Caco-2 (cell line): ENCODE measurements around the gene TENM4. TPM values are rescaled to one million over a fixed set of nuclear protein-coding genes. Genes with fewer than 3 reads are reported as not detected.

Experiments used
- BruUV-seq: library from RNA; stranded (reverse); fragments of 400-500 nt; replicated peaks from 2 replicates; lab custom pipeline; 2021; lab: Mats Ljungman, UMichigan
- CTCF ChIA-PET: fragments of 300-600 bp; sonication (Branson Sonifier 250); formaldehyde crosslinking; loops from one replicate; lab custom pipeline; 2022; ENCODE audit warnings: antibody characterized with exemption; lab: Charles Lee
- POLR2A ChIA-PET: fragments of 300-600 bp; sonication (Branson Sonifier 250); formaldehyde crosslinking; loops from one replicate; lab custom pipeline; 2022; ENCODE audit warnings: antibody characterized with exemption; lab: Charles Lee
- DNase-seq, 2 experiments: peaks; one replicate each; pipeline versions ENCODE4 v3.0.0 to v3.0.0-alpha.2; 2020 to 2022
- H3K27me3 ChIP-seq: replicated peaks from 2 replicates; pipeline ENCODE4 v1.6.0; 2011; ENCODE audit warnings: low read length; ENCODE audit not compliant: control insufficient read depth, insufficient read depth
- H3K36me3 ChIP-seq: 2 replicates; pipeline ENCODE4 v1.5.1; 2011; ENCODE audit warnings: low read length; ENCODE audit not compliant: control insufficient read depth, insufficient read depth
- H3K4me1 ChIP-seq: fragments of 250-450 bp; sonication (Bioruptor Pico); 2 replicates; pipeline ENCODE4 v1.5.1; 2020; ENCODE audit warnings: mild to moderate bottlenecking
- H3K4me3 ChIP-seq: 2 replicates; pipeline ENCODE4 v1.5.1; 2011; ENCODE audit warnings: low read depth, mild to moderate bottlenecking, control low read depth, low read length
- H3K9me3 ChIP-seq: fragments of 250-450 bp; sonication (Bioruptor Pico); 2 replicates; pipeline ENCODE4 v1.5.1; 2020; ENCODE audit warnings: mild to moderate bottlenecking, moderate library complexity
- H3K27ac Mint-ChIP-seq: one replicate; pipeline ENCODE4 v1.8.0; 2022; ENCODE audit warnings: mixed read lengths; ENCODE audit not compliant: unreplicated experiment
- H3K27me3 Mint-ChIP-seq: one replicate; pipeline ENCODE4 v1.8.0; 2022; ENCODE audit warnings: mixed read lengths; ENCODE audit not compliant: insufficient read depth, unreplicated experiment
- H3K36me3 Mint-ChIP-seq: one replicate; pipeline ENCODE4 v1.8.0; 2022; ENCODE audit warnings: mild to moderate bottlenecking, mixed read lengths; ENCODE audit not compliant: insufficient read depth, unreplicated experiment
- H3K4me1 Mint-ChIP-seq: one replicate; pipeline ENCODE4 v1.8.0; 2022; ENCODE audit warnings: low read depth, mixed read lengths; ENCODE audit not compliant: unreplicated experiment
- H3K4me3 Mint-ChIP-seq: one replicate; pipeline ENCODE4 v1.8.0; 2022; ENCODE audit warnings: mild to moderate bottlenecking, moderate library complexity, mixed read lengths; ENCODE audit not compliant: unreplicated experiment
- H3K9me3 Mint-ChIP-seq: one replicate; pipeline ENCODE4 v1.8.0; 2022; ENCODE audit warnings: mixed read lengths; ENCODE audit not compliant: unreplicated experiment
- CTCF ChIP-seq, 2 experiments: fragments of 200-600 bp in 1 of 2; IDR thresholded peaks; 1 replicate in 1 of 2; 2 replicates in 1 of 2; pipeline versions ENCODE4 v1.5.1 to v1.8.0; 2011 to 2022; ENCODE audit warnings: antibody characterized with exemption in 1 of 2, control low read depth in 1 of 2, inconsistent platforms in 1 of 2, low read depth in 1 of 2, low read length in 1 of 2, mild to moderate bottlenecking in 1 of 2, moderate library complexity in 1 of 2; ENCODE audit not compliant: insufficient read depth in 1 of 2, severe bottlenecking in 1 of 2, unreplicated experiment in 1 of 2
- intact Hi-C: fragments of 100-400 bp; cut with micrococcal nuclease; formaldehyde crosslinking; loops from one replicate; pipeline ENCODE4 v1.10.0; 2022; ENCODE audit not compliant: unreplicated experiment
- total RNA-seq: library from RNA; stranded (reverse); gene quantifications from 2 replicates; pipeline ENCODE4 v1.2.3, GENCODE V29; 2022

Gene TENM4
- total RNA-seq, 1 experiment from 2014 or later = 1.1 TPM

GRCh38 chr11:78733031-78733430 is 707.8 kb downstream of the TENM4 start:
- H3K27me3 ChIP-seq = no peaks in the 10 kb centered on the region
- TF ChIP-seq CTCF (IDR thresholded peaks at IDR 0.05; ENCODE audit: insufficient read depth in 1 of 2, low read depth in 1 of 2, low read length in 1 of 2, severe bottlenecking in 1 of 2, unreplicated experiment in 1 of 2) = no peak
- Mint-ChIP-seq H3K36me3 (no peaks in the 10 kb centered on the region), H3K4me1 (no peaks in the 10 kb centered on the region), H3K27me3 (peaks cover 4% of the 10 kb centered on the region), H3K4me3 (no peak overlapping the region), H3K27ac (no peak overlapping the region), H3K9me3 (no peaks in the 10 kb centered on the region)
- CTCF ChIA-PET = no interaction called here
- no peaks in the 10 kb centered on the region for H3K4me1 ChIP-seq
- H3K9me3 ChIP-seq = no peaks in the 10 kb centered on the region
- no peaks in the 10 kb centered on the region for H3K36me3 ChIP-seq
- POLR2A ChIA-PET = no interaction called here
- no TSS peak for BruUV-seq
- DNase-seq = no peak
- intact Hi-C loops = no loop called here
- no peak overlapping the region for H3K4me3 ChIP-seq

DNA sequence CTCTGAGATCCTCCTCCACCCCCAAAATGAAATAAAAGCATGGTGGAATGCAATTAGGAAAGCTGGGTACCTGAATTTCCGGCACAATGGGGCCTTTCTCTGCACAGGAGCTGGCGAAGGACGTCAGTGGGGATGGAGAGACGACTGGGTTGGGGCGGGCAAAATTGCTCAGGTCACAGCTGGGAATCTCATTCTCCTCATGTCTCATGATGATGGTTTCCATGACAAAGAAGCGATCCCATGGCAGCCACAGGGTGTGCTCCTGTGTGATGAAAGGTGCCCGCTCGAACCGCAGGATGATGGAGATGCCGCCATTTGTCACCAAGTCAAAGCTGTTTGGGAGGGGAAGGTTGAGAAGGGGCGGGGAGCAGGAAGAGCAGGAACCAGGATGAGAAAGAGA is 708.6 kb downstream of the TENM4 start:
- Mint-ChIP-seq H3K27ac (no peak overlapping the region), H3K9me3 (no peaks in the 10 kb centered on the region), H3K4me1 (no peaks in the 10 kb centered on the region), H3K27me3 (peaks cover 4% of the 10 kb centered on the region), H3K4me3 (no peak overlapping the region), H3K36me3 (no peaks in the 10 kb centered on the region)
- no peak for TF ChIP-seq CTCF (IDR thresholded peaks at IDR 0.05; ENCODE audit: insufficient read depth in 1 of 2, low read depth in 1 of 2, low read length in 1 of 2, severe bottlenecking in 1 of 2, unreplicated experiment in 1 of 2)
- ChIA-PET CTCF (interaction anchor here (3.1 kb wide), 1 partner anchor 17 kb away, joined by 10 read pairs; no protein-coding TSS in a partner anchor), POLR2A (no interaction called here)
- no peaks in the 10 kb centered on the region for H3K27me3 ChIP-seq
- H3K4me1 ChIP-seq = no peaks in the 10 kb centered on the region
- H3K9me3 ChIP-seq = no peaks in the 10 kb centered on the region
- intact Hi-C loops = no loop called here
- no TSS peak for BruUV-seq
- no peak for DNase-seq
- no peaks in the 10 kb centered on the region for H3K36me3 ChIP-seq
- no peak overlapping the region for H3K4me3 ChIP-seq

DNA sequence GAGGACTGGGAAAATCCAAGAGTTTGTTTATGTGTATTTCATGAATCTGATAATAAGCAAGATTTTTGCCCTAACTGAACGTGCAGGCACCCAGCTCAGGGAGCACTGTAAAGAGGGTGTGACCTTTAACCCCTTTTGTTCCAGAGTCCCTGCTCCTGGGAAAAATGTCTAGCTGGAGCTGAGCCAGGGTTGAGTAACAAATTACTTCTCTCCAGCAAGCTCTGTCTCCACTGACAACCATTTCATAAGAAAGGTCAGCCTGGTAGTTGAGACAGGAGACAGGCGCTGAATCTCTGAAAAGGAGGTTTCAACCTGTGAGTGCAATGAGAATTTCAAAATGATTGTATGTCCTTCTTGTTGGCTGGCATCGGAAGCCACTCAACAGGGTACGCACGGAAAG is 709.8 kb downstream of the TENM4 start:
- ChIA-PET POLR2A (no interaction called here), CTCF (interaction anchor here (1.1 to 3.1 kb wide), 2 partner anchors 14 to 15 kb away, joined by 3 to 10 read pairs; no protein-coding TSS in a partner anchor)
- Histone ChIP-seq H3K4me1 (no peaks in the 10 kb centered on the region), H3K36me3 (no peaks in the 10 kb centered on the region), H3K27me3 (no peaks in the 10 kb centered on the region), H3K9me3 (no peaks in the 10 kb centered on the region), H3K4me3 (no peak overlapping the region)
- H3K9me3 Mint-ChIP-seq = no peaks in the 10 kb centered on the region
- H3K27me3 Mint-ChIP-seq = peaks cover 4% of the 10 kb centered on the region
- H3K4me1 Mint-ChIP-seq = no peaks in the 10 kb centered on the region
- H3K36me3 Mint-ChIP-seq = no peaks in the 10 kb centered on the region
- no peak for TF ChIP-seq CTCF (IDR thresholded peaks at IDR 0.05; ENCODE audit: insufficient read depth in 1 of 2, low read depth in 1 of 2, low read length in 1 of 2, severe bottlenecking in 1 of 2, unreplicated experiment in 1 of 2)
- H3K27ac Mint-ChIP-seq = no peak overlapping the region
- BruUV-seq = no TSS peak
- DNase-seq = no peak
- H3K4me3 Mint-ChIP-seq = no peak overlapping the region
- intact Hi-C loops = no loop called here
